ENCODE data around the gene ESRRA.

Gene ESRRA

DNA sequence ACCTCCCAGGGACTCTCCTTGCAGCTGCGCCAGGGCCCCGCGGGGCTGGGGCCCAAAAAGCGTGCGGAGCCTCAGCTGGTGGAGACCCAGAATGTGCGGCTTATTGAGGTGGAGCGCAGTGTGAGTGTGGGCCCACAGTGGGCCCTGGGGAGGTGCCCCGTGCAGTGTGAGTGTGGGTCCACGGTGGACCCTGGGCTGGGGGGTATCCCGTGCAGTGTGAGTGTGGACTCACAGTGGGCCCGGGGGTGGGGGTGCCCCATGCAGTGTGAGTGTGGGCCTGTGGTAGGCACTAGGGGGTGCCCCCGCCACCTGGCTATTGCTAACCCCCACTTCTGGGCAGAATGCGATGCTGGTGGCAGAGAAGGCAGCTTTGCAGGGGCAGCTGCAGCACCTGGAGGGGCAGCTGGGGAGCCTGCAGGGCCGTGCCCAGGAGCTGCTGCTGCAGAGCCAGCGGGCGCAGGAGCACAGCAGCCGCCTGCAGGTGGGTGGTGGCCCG lies 45.9 kb downstream of the ESRRA start:
- no peak for DNase-seq (ENCODE audit: low read depth, low spot score)

DNA sequence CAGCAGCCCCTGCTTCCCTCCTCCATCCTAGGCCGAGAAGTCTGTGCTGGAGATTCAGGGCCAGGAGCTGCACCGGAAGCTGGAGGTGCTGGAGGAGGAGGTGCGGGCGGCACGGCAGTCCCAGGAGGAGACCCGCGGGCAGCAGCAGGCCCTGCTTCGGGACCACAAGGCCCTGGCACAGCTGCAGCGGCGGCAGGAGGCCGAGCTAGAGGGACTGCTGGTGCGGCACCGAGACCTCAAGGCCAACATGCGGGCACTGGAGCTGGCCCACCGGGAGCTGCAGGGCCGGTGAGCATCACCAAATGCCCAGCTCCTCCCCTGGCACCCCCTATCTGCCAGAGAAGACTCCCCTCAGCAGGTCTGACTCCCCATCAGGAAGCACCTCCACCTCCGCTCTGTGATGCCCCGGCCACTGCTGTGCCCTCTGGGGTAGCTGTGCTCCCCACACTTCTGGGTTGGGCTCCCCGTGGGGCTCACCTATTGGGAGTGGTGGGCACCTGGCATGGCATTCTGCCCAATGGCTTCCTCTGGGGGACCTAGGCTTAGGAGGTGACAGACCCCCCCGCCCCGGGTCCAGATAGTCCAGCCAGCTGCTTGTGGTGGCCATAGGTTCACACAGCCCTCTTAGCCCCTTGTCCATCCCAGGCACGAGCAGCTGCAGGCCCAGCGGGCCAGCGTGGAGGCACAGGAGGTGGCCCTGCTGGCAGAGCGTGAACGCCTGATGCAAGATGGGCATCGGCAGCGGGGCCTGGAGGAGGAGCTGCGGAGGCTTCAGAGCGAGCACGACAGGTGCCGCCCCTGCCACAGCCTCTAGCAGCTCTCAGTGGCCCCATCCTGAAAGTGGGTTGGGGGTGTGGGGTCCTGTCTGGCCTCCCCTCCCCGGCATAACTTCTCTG lies 47.0 kb downstream of the ESRRA start:
- no peak for DNase-seq (ENCODE audit: low read depth, low spot score)

DNA sequence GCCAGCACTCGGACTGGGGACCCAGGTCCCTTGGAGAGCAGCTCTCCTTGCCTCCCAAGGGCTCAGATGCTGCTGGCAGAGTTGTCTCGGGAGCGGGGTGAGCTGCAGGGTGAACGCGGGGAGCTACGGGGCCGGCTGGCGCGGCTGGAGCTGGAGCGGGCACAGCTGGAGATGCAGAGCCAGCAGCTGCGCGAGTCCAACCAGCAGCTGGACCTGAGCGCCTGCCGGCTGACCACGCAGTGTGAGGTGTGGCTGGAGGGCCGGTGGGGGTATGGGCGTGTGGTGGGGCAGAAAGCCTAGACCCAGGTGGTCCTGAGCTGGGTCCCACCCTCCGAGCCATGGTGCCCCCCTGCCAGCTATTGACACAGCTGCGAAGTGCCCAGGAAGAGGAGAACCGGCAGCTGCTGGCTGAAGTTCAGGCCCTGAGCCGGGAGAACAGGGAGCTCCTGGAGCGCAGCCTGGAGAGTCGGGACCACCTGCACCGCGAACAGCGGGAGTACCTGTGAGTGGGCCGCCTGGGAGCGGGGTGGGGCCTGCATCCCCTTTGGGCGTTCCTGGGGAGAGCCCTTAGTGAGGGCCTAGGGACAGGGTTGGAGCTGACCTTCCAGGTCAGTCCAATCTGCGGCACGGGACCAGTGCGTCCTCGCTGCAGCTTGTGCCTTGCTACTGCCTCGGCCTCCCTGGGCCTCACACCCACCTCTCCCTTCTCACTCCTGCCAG lies 47.8 kb downstream of the ESRRA start:
- no peak for DNase-seq (ENCODE audit: low read depth, low spot score)

DNA sequence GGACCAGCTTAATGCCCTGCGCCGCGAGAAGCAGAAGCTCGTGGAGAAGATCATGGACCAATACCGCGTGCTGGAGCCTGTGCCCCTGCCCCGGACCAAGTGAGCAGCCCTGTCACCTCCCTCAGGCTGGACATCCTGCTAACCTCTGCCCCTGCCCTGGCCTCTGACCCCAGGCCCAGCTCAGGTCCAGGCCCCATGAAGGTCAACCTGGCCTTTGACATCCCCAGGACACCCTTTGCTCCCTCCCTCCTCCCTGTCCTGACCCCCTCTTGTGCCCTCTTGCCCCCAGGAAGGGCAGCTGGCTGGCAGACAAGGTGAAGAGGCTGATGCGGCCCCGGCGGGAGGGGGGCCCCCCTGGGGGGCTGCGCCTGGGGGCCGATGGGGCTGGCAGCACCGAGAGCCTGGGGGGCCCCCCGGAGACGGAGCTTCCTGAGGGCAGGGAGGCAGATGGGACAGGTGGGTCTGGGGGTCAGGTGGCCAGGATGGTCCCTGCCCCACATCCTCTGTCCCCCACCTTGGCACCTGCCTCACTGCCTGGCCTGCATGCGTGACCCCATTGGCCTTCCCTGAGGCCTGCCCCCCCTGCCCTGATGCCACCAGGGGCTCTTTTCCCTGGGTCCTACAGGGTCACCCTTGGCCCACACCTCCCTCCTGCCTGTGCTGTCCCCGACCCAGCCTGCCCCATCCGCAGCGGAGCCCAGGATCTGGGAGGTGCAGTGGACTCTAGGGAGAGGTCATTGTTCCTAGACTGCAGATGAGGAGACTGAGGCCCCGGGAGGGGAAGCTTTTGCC lies 48.6 kb downstream of the ESRRA start:
- DNase-seq (ENCODE audit: low read depth, low spot score), result no peak

DNA sequence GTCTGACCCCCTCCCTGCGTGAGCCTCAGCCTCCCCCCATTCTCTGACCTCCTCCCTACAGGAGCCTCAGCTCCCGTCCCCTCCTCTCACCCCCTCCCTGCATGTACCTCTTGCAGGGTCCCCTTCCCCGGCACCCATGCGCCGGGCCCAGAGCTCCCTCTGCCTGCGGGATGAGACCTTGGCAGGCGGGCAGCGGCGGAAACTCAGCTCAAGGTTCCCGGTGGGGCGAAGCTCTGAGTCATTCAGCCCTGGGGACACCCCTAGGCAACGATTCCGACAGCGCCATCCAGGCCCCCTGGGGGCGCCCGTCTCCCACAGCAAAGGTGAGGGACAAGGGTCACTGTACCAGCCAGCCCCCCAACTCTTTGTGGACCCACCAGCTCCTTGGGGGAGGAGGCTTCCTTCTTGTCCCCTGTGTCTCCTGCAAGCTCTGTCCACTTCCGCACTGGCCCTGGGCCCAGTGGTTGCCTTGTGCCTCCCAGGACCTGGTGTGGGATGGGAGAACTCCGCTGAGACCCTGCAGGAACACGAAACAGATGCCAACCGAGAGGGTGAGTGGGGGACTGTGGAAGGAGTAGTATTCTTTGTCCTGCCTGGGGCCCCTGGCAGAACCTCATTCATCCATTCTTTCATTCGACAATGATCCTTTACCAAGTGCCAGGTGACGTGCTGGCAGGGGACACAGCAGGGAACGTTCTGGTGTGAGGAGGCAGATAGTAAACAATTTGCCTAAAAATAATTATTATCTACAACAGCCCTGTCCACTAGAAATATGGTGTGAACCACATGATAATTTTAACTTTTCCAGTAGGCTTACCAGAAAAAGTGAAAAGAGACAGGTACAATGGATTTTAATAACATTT lies 50.0 kb downstream of the ESRRA start:
- DNase-seq (ENCODE audit: low read depth, low spot score), result no peak

DNA sequence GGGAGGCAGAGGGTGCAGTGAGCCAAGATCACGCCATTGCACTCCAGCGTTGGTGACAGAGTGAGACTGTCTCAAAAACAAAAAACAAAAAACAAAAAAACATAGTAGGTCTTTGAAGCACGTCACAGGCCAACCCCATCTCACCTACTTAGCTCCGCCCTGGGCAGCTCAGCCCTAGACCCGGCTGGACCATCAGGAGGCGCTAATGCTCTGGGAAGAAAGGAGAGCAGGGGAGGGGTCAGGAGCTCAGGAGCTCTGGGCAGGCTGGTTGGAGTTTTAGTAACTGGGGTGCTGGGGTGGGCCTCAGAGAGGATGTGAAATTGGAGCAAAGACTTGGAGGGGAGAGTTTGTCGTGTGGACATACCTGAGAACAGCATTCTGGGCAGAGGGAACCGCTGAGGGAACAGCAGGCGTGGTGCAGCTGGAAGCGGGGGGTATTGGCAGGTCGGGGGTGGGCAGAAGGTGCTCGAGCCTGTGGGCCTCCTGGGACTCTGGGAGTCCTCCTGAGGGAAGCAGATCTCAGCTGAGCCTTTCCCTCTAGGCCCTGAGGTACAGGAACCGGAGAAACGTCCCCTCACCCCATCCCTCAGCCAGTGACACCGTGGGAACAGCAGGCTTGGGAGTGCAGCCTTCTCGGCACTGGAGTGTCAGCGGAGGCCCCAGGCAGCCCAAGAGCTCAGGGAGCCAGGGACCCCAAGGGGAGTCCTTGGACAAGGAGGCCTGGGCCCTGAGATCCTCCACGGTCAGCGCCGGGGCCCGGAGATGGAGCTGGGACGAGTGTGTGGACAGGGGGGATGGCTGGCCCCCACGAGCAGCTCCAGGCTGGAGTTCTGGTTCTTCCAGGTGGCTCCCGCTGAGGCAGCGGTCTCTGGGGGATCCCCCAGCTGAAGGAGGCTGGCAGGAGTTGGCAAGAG lies 51.4 kb downstream of the ESRRA start:
- no peak for DNase-seq (ENCODE audit: low read depth, low spot score)

DNA sequence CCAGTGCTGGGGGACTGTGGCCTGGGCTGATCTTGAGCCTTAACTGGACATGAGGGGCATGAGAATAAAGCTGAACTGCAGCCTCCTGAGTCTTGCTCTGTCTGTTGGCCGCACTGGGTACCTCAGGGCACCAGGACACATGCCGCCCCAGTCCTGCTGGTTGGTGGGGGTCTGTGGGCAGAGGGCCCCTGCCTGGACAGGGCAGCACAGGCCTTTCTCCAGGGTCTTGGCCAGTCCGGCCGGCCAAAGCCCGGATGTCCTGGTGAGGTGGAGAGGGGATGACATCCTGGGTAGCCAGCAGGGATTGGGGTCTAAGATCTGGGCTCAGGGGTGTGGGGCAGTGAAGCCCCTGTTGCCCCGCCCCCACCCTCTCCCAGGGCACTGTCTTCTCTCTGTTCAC lies 52.1 kb downstream of the ESRRA start:
- no peak for DNase-seq (ENCODE audit: low read depth, low spot score)

DNA sequence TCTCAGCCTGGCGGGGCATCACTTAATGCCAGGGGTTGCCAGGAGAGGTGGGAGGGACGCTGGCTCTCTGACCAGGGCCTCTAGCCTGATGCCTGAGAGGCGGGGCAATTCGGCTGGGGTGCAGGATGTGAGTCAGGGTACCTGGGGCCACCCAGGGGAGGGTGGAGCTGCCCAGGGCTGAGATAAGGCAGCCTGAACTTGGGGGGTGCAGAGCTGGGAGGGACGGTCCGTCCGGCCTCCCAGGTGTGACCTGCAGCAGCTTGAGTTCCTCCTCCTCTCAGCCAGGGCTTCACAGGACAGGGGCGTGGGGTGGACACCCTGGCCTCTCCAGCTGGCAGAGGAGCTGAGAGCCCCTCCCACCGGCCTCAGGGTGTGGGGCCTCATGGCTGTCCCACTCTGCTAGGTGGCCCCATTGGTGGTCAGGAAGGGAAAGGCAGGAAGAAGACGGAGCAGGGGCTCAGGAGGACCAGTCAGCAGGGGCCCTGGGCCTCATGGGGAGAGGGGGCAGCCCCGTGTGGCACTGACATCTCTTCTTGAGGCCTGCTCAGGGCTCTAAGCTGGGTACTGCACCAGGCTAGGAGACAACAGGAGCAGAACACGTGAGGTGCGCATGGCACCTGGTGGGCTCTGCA lies 52.7 kb downstream of the ESRRA start:
- no peak for DNase-seq (ENCODE audit: low read depth, low spot score)

DNA sequence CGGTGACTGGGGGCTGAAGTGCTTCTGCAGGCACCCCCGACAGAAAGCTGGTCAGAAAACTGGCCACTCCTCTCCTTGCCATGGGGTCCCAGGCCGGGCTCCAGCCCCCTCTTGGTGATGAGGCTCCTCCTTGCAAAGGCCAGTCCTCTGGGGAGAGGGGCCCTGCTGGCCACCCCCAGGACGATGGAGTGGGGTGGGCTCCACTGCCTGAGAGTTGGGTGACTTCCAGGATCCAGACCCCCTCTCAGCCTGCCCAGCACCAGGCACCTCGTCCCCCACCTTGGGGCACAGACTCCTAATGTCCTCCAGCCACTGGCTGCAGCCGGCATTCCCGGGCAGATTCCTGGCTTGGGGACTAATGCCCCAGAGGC lies 53.2 kb downstream of the ESRRA start:
- no peak for DNase-seq (ENCODE audit: low read depth, low spot score)

DNA sequence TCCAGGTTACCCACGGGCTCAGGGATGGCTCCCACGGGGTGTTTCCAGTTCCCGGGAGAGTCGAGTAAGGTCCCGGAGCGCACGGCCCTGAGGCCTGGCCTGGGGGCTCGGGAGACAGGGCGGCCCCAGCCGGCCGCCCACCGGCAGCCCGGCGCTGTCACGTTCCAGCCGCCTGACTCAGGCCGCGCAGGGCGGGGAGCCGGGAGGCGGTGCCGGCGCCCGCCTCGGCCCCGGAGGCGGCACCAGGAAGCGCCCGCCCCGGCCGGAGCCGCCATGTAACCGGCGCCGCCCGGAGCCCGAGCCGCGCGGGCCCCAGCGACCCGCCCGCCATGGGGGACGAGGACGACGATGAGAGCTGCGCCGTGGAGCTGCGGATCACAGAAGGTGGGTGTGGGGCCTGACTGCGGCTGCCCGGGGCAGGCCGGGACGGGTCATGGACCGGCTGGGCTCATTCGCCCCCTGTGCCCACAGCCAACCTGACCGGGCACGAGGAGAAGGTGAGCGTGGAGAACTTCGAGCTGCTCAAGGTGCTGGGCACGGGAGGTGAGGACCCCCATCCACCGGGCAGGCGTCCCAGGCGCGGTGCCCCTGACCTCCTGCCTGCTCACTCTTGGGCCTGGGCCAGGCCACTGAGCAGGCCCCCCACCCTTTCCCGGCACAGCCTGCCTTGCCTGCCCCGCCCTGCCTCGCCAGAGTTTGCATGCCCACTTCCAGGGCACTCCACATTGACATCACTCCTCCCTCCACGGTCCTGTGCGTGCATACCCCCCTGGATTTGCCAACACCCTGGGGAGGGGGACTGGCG lies 53.8 kb downstream of the ESRRA start, which contains the start of gene RPS6KA4:
Gene RPS6KA4 (plus strand): TSS at position 256 of the 805 bp plus-strand sequence. CDS start 74 bp downstream, at position 330.
- DNase-seq (ENCODE audit: low read depth, low spot score), result no peak

DNA sequence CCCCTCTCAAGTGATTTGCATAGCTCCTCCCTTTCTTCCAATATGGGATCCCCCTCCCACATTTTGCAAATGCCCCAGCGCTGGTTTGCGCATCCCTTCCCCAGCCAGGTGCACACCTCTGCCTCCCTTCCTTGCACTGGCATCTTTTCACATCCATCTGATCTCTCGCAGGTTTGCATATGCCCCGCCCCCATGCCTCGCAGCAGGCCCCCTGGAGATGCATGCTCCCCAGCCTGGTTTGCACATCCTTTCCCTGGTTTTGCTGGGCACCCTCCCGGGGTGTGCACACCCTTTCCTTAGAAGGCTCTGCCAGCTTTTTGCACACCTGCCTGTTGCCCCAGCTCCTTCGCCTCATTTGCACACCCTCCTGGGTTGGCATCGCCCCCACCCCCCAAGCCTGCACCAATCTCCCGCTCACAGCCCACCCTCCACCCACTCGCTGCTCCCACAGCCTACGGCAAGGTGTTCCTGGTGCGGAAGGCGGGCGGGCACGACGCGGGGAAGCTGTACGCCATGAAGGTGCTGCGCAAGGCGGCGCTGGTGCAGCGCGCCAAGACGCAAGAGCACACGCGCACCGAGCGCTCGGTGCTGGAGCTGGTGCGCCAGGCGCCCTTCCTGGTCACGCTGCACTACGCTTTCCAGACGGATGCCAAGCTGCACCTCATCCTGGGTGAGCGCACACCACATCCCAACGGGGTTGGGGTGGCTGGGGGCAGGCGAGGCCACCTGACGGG lies 54.6 kb downstream of the ESRRA start:
- no peak for DNase-seq (ENCODE audit: low read depth, low spot score)

DNA sequence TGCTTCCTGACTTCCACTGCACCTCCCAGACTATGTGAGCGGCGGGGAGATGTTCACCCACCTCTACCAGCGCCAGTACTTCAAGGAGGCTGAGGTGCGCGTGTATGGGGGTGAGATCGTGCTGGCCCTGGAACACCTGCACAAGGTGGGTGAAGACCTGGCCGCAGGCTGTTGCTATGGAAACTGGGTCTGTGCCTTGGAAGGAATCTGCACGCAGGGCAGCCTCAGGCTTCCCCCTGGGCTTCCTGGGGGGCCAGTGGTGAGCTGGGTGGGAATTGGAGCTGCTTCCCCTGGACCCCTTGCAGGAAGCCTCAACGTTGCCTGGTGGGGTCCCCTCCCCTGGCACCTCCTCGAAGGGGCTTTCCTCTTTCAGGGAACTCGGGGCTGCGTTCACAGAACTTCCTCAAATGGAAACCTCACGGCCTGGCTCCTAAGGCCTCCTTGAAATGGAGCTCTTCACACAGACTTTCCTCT lies 55.2 kb downstream of the ESRRA start:
- DNase-seq (ENCODE audit: low read depth, low spot score), result no peak

DNA sequence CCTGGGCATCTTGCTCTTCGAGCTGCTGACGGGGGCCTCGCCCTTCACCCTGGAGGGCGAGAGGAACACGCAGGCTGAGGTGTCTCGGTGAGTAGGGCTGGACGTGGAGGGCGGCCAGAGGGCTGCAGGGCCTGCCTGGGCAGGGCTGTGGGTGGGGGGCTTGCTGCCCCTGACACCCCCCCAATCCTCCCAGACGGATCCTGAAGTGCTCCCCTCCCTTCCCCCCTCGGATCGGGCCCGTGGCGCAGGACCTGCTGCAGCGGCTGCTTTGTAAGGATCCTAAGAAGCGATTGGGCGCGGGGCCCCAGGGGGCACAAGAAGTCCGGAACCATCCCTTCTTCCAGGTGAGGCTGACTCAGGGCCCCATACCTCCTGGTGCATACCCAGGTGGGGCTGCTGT lies 56.3 kb downstream of the ESRRA start:
- no peak for DNase-seq (ENCODE audit: low read depth, low spot score)

DNA sequence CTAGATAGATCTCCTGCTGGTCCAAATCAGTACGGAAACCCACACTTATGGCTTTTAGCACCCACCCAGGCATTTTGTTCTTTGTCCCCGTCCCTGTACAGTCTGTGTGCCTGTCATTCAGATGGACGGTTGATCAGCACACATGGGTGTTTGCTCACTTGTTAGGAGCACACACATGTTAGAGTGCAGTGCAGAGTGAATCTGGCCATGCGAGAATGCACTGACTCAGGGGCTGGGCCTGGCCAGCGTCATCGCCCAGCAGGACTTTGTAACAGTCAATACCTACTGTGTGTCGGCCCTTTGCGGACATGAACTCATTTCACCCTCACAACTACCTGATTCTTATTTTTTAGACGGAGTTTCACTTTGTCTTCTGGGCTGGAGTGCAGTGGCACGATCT lies 57.0 kb downstream of the ESRRA start:
- DNase-seq (ENCODE audit: low read depth, low spot score), result no peak

DNA sequence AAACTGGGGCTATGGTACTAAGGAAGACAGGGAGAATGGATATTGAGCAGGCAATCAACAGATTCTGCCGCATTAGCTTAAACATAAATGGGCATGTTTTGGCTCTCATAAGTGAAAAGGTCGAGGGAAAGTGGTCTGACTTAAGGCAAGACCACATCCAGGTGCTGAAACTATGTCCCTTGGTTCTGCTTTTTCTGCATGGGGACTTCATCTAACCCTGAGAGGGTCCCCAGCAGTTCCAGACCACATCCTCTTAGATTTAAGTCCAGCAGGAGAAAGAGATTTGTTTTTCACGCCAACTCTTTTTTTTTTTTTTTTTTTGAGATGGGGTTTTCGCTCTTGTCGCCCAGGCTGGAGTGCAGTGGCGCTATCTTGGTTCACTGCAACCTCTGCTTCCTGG lies 59.1 kb downstream of the ESRRA start:
- no peak for DNase-seq (ENCODE audit: low read depth, low spot score)

DNA sequence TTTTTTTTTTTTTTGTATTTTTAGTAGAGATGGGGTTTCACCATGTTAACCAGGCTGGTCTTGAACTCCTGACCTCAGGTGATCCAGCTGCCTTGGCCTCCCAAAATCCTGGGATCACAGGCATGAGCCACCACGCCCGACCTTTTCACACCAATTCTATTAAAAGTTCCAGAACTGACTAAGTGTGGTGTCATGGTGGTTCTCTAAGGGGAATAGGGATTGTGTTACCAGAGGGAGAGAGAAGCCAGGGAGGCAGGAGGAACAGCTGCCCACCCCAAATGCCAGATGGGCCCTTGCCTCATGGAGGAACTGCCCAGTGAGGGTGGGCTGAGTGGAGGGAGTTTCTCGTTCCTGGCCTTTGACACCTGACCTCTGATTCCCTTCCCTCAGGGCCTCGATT lies 59.6 kb downstream of the ESRRA start:
- no peak for DNase-seq (ENCODE audit: low read depth, low spot score)

All from activated CD4-positive, CD25-positive, alpha-beta regulatory T cell treated with anti-CD3 and anti-CD28 coated beads, Interleukin-2, amount 50 U/mL, for 16 hours (primary cell).